HepG2 (cell line): ENCODE measurements around the gene RNASE13. TPM values are rescaled to one million over a fixed set of nuclear protein-coding genes. Genes with fewer than 3 reads are reported as not detected.

Experiments used
- CC2D1A ChIP-seq: sonication (generic); formaldehyde crosslinking; IDR thresholded peaks from 2 replicates; pipeline ENCODE4 v1.8.1; 2023; ENCODE audit warnings: mild to moderate bottlenecking, missing genetic modification reagents
- MBD4 ChIP-seq: IDR thresholded peaks from 2 replicates; pipeline ENCODE4 v1.6.1; 2012; ENCODE audit warnings: low read length, inconsistent platforms, borderline replicate concordance
- MTF1 ChIP-seq: sonication (generic); formaldehyde crosslinking; IDR thresholded peaks from 2 replicates; pipeline ENCODE4 v1.5.0; 2020; ENCODE audit warnings: missing genetic modification reagents
- MTF2 ChIP-seq: sonication (generic); formaldehyde crosslinking; IDR thresholded peaks from 2 replicates; pipeline ENCODE4 v1.5.0; 2020; ENCODE audit warnings: missing genetic modification reagents, borderline replicate concordance
- MXI1 ChIP-seq: IDR thresholded peaks from 3 replicates; pipeline ENCODE4 v1.6.1; 2012; ENCODE audit warnings: low read depth, low read length, inconsistent platforms, borderline replicate concordance
- PRPF4 ChIP-seq: fragments of 200-400 bp; formaldehyde crosslinking; IDR thresholded peaks from 2 replicates; pipeline ENCODE4 v1.6.1; 2016; ENCODE audit warnings: low read length, low read depth; ENCODE audit not compliant: poor library complexity, severe bottlenecking
- SATB2 ChIP-seq: sonication (generic); formaldehyde crosslinking; IDR thresholded peaks from 2 replicates; pipeline ENCODE4 v1.5.0; 2020; ENCODE audit warnings: missing genetic modification reagents
- STAG1 ChIP-seq: sonication (generic); formaldehyde crosslinking; IDR thresholded peaks from 2 replicates; pipeline ENCODE4 v1.4.0; 2020; ENCODE audit warnings: missing genetic modification reagents
- YY1 ChIP-seq: IDR thresholded peaks from 2 replicates; pipeline ENCODE4 v1.6.1; 2011; ENCODE audit warnings: low read length, low read depth, moderate library complexity, mild to moderate bottlenecking; ENCODE audit not compliant: insufficient read depth, insufficient replicate concordance
- ZBTB3 ChIP-seq: sonication (generic); formaldehyde crosslinking; IDR thresholded peaks from 2 replicates; pipeline ENCODE4 v1.4.0; 2020; ENCODE audit warnings: low read depth, mild to moderate bottlenecking, moderate library complexity, missing genetic modification reagents, borderline replicate concordance
- ZNF317 ChIP-seq: sonication (generic); formaldehyde crosslinking; IDR thresholded peaks from 2 replicates; pipeline ENCODE4 v1.5.0; 2020; ENCODE audit warnings: mild to moderate bottlenecking, missing genetic modification reagents
- ZNF792 ChIP-seq: IDR thresholded peaks from 2 replicates; pipeline ENCODE4 v1.6.1; 2016
- polyA plus RNA-seq, 8 experiments: library from polyadenylated mRNA; depleted of rRNA in 3 of 8; stranded (reverse) in 7 of 8; unstranded in 1 of 8; fragments of >200 nt; fragmentation: Illumina TruSeq in 4 of 8; extraction: Trizol in 4 of 8; gene quantifications; 2 replicates each; pipeline versions ENCODE4 v1.2.1 to v1.2.3, GENCODE V29; 2011 to 2016; ENCODE audit warnings: low read depth in 4 of 8, missing spikeins in 1 of 8, mixed read lengths in 1 of 8; ENCODE audit not compliant: insufficient read depth in 1 of 8
- total RNA-seq, 5 experiments: library from RNA; depleted of rRNA; stranded (reverse); fragments of >200 nt; fragmentation: Illumina TruSeq; extraction: Trizol; gene quantifications; 2 replicates each; pipeline ENCODE4 v1.2.3, GENCODE V29; 2016; ENCODE audit warnings: low read depth in 1 of 5
- TF ChIP-seq, protein P1 (sequence below): sonication (generic); formaldehyde crosslinking; IDR thresholded peaks from 2 replicates; pipeline ENCODE4 v1.4.0; 2020; ENCODE audit warnings: missing genetic modification reagents, borderline replicate concordance
- TF ChIP-seq, protein P2 (sequence below): sonication (generic); formaldehyde crosslinking; IDR thresholded peaks from 2 replicates; pipeline ENCODE4 v1.9.0; 2022; ENCODE audit warnings: missing genetic modification reagents, mild to moderate bottlenecking, borderline replicate concordance
- TF ChIP-seq, protein P3 (sequence below): sonication (generic); formaldehyde crosslinking; IDR thresholded peaks from 2 replicates; pipeline ENCODE4 v1.4.0; 2020; ENCODE audit warnings: mild to moderate bottlenecking, missing genetic modification reagents
- TF ChIP-seq, protein P4 (sequence below): sonication (generic); formaldehyde crosslinking; IDR thresholded peaks from 2 replicates; pipeline ENCODE4 v1.4.0; 2020; ENCODE audit warnings: missing genetic modification reagents
- TF ChIP-seq, protein P5 (sequence below): sonication (generic); formaldehyde crosslinking; IDR thresholded peaks from 2 replicates; pipeline ENCODE4 v1.4.0; 2020; ENCODE audit warnings: mild to moderate bottlenecking, missing genetic modification reagents

RNASE13 gene
- total and polyA plus RNA-seq, 2 of the 13 experiments (the other 11 are each of a cell fraction or from before 2014, with no cell fraction given): 1.0 TPM; not detected in 1

DNA sequence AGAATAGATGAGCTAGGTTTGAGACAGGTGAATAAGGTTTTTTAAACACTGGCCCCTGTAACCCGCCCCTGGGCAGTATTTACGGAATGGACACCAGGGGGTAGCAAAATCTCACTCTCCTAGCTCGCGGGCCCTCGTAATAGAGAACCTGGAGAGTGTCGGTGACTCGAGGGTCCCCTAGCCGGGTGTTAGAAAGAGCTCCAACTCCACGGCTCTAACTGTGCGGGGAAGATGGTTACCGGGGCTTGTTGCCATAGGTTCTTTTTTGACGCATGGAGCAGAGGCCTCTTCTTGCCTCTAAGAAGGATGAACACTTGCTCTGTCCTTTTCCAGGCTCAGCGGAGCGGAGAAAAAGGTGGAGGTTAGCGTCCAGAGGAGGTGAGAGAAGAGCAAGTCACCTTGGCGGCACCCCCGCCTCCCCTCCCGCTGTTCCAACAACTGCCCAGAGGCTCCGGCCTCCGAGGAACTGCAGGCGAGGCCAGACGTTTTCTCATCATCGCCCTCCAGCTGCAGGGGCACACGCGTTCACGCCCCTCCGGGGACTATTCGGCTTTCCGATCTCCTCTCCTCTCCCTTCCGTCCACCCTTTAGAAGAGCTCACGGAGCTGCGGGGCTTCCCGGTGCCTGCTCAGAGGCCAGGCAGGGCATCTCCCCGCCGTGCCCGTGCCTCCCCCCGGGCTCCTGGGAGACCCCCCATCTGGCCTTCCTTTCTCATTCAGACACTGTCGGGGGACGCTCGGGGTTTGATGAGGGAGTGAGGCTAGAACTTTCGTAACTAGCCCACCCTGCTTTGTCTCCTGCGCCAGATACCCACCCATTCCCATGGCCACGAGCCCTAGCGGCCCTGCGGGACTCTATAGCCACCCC, 34.1 kb upstream of the RNASE13 start (continued):
- TF ChIP-seq, protein P1, sequence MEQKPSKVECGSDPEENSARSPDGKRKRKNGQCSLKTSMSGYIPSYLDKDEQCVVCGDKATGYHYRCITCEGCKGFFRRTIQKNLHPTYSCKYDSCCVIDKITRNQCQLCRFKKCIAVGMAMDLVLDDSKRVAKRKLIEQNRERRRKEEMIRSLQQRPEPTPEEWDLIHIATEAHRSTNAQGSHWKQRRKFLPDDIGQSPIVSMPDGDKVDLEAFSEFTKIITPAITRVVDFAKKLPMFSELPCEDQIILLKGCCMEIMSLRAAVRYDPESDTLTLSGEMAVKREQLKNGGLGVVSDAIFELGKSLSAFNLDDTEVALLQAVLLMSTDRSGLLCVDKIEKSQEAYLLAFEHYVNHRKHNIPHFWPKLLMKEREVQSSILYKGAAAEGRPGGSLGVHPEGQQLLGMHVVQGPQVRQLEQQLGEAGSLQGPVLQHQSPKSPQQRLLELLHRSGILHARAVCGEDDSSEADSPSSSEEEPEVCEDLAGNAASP (CRISPR knock-in tag): no peak
- TF ChIP-seq, protein P2, sequence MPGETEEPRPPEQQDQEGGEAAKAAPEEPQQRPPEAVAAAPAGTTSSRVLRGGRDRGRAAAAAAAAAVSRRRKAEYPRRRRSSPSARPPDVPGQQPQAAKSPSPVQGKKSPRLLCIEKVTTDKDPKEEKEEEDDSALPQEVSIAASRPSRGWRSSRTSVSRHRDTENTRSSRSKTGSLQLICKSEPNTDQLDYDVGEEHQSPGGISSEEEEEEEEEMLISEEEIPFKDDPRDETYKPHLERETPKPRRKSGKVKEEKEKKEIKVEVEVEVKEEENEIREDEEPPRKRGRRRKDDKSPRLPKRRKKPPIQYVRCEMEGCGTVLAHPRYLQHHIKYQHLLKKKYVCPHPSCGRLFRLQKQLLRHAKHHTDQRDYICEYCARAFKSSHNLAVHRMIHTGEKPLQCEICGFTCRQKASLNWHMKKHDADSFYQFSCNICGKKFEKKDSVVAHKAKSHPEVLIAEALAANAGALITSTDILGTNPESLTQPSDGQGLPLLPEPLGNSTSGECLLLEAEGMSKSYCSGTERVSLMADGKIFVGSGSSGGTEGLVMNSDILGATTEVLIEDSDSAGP (CRISPR knock-in tag): peak; percentile 46; the same call in 1 of the 2 replicates
- TF ChIP-seq PRPF4 (no peak), MTF2 (CRISPR knock-in tag) (no peak), SATB2 (CRISPR knock-in tag) (no peak), ZNF317 (no peak; the same call in 1 of the 2 replicates), YY1 (no peak), STAG1 (peak; percentile 84), MTF1 (CRISPR knock-in tag) (no peak), ZNF792 (CRISPR knock-in tag) (no peak), ZBTB3 (CRISPR knock-in tag) (no peak), MBD4 (no peak), CC2D1A (CRISPR knock-in tag) (no peak), MXI1 (no peak)
- TF ChIP-seq, protein P3, sequence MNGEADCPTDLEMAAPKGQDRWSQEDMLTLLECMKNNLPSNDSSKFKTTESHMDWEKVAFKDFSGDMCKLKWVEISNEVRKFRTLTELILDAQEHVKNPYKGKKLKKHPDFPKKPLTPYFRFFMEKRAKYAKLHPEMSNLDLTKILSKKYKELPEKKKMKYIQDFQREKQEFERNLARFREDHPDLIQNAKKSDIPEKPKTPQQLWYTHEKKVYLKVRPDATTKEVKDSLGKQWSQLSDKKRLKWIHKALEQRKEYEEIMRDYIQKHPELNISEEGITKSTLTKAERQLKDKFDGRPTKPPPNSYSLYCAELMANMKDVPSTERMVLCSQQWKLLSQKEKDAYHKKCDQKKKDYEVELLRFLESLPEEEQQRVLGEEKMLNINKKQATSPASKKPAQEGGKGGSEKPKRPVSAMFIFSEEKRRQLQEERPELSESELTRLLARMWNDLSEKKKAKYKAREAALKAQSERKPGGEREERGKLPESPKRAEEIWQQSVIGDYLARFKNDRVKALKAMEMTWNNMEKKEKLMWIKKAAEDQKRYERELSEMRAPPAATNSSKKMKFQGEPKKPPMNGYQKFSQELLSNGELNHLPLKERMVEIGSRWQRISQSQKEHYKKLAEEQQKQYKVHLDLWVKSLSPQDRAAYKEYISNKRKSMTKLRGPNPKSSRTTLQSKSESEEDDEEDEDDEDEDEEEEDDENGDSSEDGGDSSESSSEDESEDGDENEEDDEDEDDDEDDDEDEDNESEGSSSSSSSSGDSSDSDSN (CRISPR knock-in tag): peak; percentile 67
- TF ChIP-seq, protein P4, sequence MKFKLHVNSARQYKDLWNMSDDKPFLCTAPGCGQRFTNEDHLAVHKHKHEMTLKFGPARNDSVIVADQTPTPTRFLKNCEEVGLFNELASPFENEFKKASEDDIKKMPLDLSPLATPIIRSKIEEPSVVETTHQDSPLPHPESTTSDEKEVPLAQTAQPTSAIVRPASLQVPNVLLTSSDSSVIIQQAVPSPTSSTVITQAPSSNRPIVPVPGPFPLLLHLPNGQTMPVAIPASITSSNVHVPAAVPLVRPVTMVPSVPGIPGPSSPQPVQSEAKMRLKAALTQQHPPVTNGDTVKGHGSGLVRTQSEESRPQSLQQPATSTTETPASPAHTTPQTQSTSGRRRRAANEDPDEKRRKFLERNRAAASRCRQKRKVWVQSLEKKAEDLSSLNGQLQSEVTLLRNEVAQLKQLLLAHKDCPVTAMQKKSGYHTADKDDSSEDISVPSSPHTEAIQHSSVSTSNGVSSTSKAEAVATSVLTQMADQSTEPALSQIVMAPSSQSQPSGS (CRISPR knock-in tag): no peak
- TF ChIP-seq, protein P5, sequence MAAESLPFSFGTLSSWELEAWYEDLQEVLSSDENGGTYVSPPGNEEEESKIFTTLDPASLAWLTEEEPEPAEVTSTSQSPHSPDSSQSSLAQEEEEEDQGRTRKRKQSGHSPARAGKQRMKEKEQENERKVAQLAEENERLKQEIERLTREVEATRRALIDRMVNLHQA: no peak
